Ovary (tissue), 9 donors: ENCODE measurements around the gene SLC27A1. TPM values are rescaled to one million over a fixed set of nuclear protein-coding genes. Genes with fewer than 3 reads are reported as not detected.

Experiments used
- DNase-seq, 5 donors: peaks; one replicate each; pipeline ENCODE4 v3.0.0-alpha.2; 2019 to 2020
- H3K27ac ChIP-seq, 2 donors: fragments of 200-600 bp; one replicate each; pipeline versions ENCODE4 v1.5.1 to v1.8.0; 2019 to 2022
- H3K27me3 ChIP-seq: fragments of 200-600 bp; one replicate; pipeline ENCODE4 v1.8.0; 2022
- H3K36me3 ChIP-seq: fragments of 200-600 bp; sonication (generic); one replicate; pipeline ENCODE4 v1.5.1; 2019
- H3K4me1 ChIP-seq: one replicate; pipeline ENCODE4 v1.8.1; 2013; ENCODE audit warnings: mild to moderate bottlenecking, moderate library complexity; ENCODE audit not compliant: insufficient read depth
- H3K4me3 ChIP-seq: fragments of 200-600 bp; sonication (generic); one replicate; pipeline ENCODE4 v1.5.1; 2017
- H3K9me3 ChIP-seq, 2 donors: fragments of 200-600 bp in 1 of 2; sonication (generic) in 1 of 2; one replicate each; pipeline versions ENCODE4 v1.5.1 to v1.8.1; 2013 to 2019; ENCODE audit warnings: mild to moderate bottlenecking in 1 of 2, moderate library complexity in 1 of 2
- EP300 ChIP-seq: sonication (generic); formaldehyde crosslinking; IDR thresholded peaks from one replicate; pipeline ENCODE4 v1.6.1; 2017; ENCODE audit warnings: antibody characterized with exemption
- POLR2A ChIP-seq: fragments of 450-650 bp; IDR thresholded peaks from one replicate; pipeline ENCODE4 v1.6.1; 2017; ENCODE audit warnings: antibody characterized with exemption, mild to moderate bottlenecking, moderate library complexity
- WGBS, 3 donors: extraction: QIAGEN DNeasy Blood & Tissue Kit in 1 of 3; methylation state at CpG; one replicate each; pipeline versions ENCODE4 v1.1.5 to v1.1.7; 2013 to 2017; 5-methylcytosine and 5-hydroxymethylcytosine counted together
- intact Hi-C, 4 donors: fragments of 100-400 bp; cut with DNase I; formaldehyde crosslinking; loops; one replicate each; pipeline versions ENCODE4 v1.11.0 to v1.15.1; 2022 to 2023
- polyA plus RNA-seq, 2 donors: library from polyadenylated mRNA; stranded (reverse); fragments of 200-250 nt in 1 of 2; fragments of 350-450 nt in 1 of 2; fragmentation: Illumina TruSeq in 1 of 2; extraction: RNeasy Lipid Tissue Mini Kit (QIAGEN cat#74804) in 1 of 2; gene quantifications; one replicate each; pipeline ENCODE4 v1.2.3, GENCODE V29; 2013 to 2014
- total RNA-seq, 7 donors: library from RNA; depleted of rRNA in 2 of 7; stranded (reverse); fragments of >200 nt in 2 of 7; fragmentation: NEBNext Ultra II Directional in 3 of 7; extraction: Animal tissue kit (Norgen Biotek cat#: 25700) in 3 of 7; gene quantifications; one replicate each; pipeline versions ENCODE4 v1.1.0 to v1.2.4, GENCODE V29; 2016 to 2023
- TF ChIP-seq, protein P1 (sequence below), 3 donors: fragments of 450-650 bp in 2 of 3; fragments of 200-600 bp in 1 of 3; IDR thresholded peaks; one replicate each; pipeline versions ENCODE4 v1.5.1 to v1.8.0; 2016 to 2022; ENCODE audit warnings: antibody characterized with exemption in 3 of 3, mild to moderate bottlenecking in 1 of 3
- donor health status: DM: no; HTN: no; CAD: no; lungs with moderate emphysema.
- donor health status: DM: no; HTN: no; CAD: no.
- donor health status: Bipolar disorder and iron deficiency.
- donor health status: DM: yes; HTN: yes; CAD: no.
- donor health status: DM: no; HTN: no; CAD: no.
- donor health status: DM: yes; HTN: yes; CAD: no.

SLC27A1 gene
- total and polyA plus RNA-seq, 9 donors = 4.6 to 43.1 (median 37.8) TPM

- TF ChIP-seq EP300 = no peak
- no peak for TF ChIP-seq POLR2A
- TF ChIP-seq, protein P1, sequence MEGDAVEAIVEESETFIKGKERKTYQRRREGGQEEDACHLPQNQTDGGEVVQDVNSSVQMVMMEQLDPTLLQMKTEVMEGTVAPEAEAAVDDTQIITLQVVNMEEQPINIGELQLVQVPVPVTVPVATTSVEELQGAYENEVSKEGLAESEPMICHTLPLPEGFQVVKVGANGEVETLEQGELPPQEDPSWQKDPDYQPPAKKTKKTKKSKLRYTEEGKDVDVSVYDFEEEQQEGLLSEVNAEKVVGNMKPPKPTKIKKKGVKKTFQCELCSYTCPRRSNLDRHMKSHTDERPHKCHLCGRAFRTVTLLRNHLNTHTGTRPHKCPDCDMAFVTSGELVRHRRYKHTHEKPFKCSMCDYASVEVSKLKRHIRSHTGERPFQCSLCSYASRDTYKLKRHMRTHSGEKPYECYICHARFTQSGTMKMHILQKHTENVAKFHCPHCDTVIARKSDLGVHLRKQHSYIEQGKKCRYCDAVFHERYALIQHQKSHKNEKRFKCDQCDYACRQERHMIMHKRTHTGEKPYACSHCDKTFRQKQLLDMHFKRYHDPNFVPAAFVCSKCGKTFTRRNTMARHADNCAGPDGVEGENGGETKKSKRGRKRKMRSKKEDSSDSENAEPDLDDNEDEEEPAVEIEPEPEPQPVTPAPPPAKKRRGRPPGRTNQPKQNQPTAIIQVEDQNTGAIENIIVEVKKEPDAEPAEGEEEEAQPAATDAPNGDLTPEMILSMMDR (IDR thresholded peaks at IDR 0.05) = no peak
- H3K27ac ChIP-seq = no peak overlapping the region
- H3K36me3 ChIP-seq = no peaks in the 10 kb centered on the region
- intact Hi-C loops = no loop called here
- H3K4me1 ChIP-seq = peaks cover 3% of the 10 kb centered on the region
- no peaks in the 10 kb centered on the region for H3K27me3 ChIP-seq
- 76 to 83% (median 78%) methylated on average over 11 of the region's 11 CpGs for WGBS, 3 donors
- no peak for DNase-seq
- H3K4me3 ChIP-seq = no peak overlapping the region
- H3K9me3 ChIP-seq = no peaks in the 10 kb centered on the region
These were observed 14.2 kb upstream of the SLC27A1 start for GRCh38 chr19:17456127-17456526.

DNA sequence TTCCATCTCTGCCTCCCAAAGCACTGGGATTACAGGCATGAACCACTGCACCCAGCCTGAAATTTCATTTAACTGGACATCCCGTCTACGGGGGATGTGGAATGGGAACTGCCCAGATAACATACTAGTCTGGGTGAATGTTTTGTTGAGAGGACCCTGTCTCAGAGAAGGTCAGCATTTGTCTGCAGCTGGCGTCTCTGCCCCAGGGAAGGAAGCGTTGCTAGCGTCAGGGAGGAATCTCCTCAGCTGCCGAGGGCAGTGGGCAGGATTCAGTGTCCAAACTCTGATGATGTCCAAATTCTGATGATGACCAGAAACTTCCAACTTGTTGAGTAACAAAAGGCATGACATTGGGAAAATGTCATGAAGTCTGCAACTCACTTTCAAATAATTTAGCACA lies 12.7 kb upstream of the SLC27A1 start:
- no peak for TF ChIP-seq POLR2A
- TF ChIP-seq, protein P1 (IDR thresholded peaks at IDR 0.05) = no peak
- no peak for TF ChIP-seq EP300
- Histone ChIP-seq H3K4me1 (peaks cover 3% of the 10 kb centered on the region), H3K36me3 (no peaks in the 10 kb centered on the region), H3K27ac (no peak overlapping the region), H3K9me3 (no peaks in the 10 kb centered on the region), H3K4me3 (no peak overlapping the region), H3K27me3 (no peaks in the 10 kb centered on the region)
- WGBS, 3 donors = 4 to 13% (median 4%) methylated on average over 6 of the region's 6 CpGs
- intact Hi-C loops = no loop called here
- DNase-seq = no peak

GRCh38 chr19:17458970-17459369 lies 11.4 kb upstream of the SLC27A1 start:
- Histone ChIP-seq H3K27ac (no peak overlapping the region), H3K4me3 (no peak overlapping the region), H3K27me3 (no peaks in the 10 kb centered on the region), H3K4me1 (peaks cover 3% of the 10 kb centered on the region), H3K36me3 (no peaks in the 10 kb centered on the region), H3K9me3 (no peaks in the 10 kb centered on the region)
- WGBS, 3 donors = 77 to 82% (median 81%) methylated on average over 3 of the region's 3 CpGs
- intact Hi-C loops = no loop called here
- DNase-seq = no peak
- no peak for TF ChIP-seq EP300
- TF ChIP-seq, protein P1 (IDR thresholded peaks at IDR 0.05) = no peak

- Histone ChIP-seq H3K4me3 (no peak within 1 kb of the TSS), H3K27ac (no peak within 1 kb of the TSS), H3K4me1 (peaks cover 2% of the 10 kb centered on the region), H3K9me3 (no peaks in the 10 kb centered on the region), H3K27me3 (no peaks in the 10 kb centered on the region), H3K36me3 (no peaks in the 10 kb centered on the region)
- intact Hi-C loops = loop anchor here in 2 of 4 donors (10.0 kb wide), 2 partner anchors 66 to 116 kb away; partner anchors contain the start of gene CCDC194 (in 1 of the 2)
- TF ChIP-seq EP300 (no peak), POLR2A (no peak)
- TF ChIP-seq, protein P1 (IDR thresholded peaks at IDR 0.05) = no peak
- DNase-seq = no peak
- 82 to 90% (median 83%) methylated on average over 26 of the region's 26 CpGs for WGBS, 3 donors
These were observed 9.7 kb upstream of the SLC27A1 start, which contains the start of gene NXNL1 for GRCh38 chr19:17460372-17461230. TSS of gene NXNL1 (minus strand) at chr19:17460926. CDS start at chr19:17460869, 57 bp downstream.
